ENCODE measurements around the gene TDP1. TPM values are rescaled to one million over a fixed set of nuclear protein-coding genes. Genes with fewer than 3 reads are reported as not detected.

The TDP1 gene
- total RNA-seq, 2 experiments from 2014 or later, result 92.9 to 99.6 TPM

- CTCF ChIA-PET, result no interaction called here
Measured at GRCh38 chr14:90027842-90028241, 72.1 kb downstream of the TDP1 start.

DNA sequence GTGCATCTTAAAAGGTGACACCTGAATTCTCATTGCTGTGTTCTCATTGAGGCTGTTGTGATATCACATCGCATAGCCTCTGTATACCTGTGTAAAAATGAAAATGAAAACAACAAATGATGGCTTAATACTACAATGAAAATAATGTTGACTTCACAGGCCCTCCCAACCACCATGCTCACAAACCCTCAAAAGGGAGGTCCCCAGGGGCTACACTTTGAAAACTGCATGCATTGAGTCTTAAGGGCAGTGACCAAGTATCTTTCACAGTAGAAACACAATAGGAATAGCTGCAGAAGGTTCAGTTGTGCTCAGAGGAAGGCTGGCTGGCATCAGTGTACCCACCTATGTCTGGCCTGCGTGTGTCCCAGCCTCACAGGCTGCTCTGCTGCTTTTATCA is 78.4 kb downstream of the TDP1 start:
- ChIA-PET CTCF (no interaction called here), POLR2A (no interaction called here)

More at GRCh38 chr14:90027842-90028241, 72.1 kb downstream of the TDP1 start:
- POLR2A ChIA-PET, result no interaction called here

DNA sequence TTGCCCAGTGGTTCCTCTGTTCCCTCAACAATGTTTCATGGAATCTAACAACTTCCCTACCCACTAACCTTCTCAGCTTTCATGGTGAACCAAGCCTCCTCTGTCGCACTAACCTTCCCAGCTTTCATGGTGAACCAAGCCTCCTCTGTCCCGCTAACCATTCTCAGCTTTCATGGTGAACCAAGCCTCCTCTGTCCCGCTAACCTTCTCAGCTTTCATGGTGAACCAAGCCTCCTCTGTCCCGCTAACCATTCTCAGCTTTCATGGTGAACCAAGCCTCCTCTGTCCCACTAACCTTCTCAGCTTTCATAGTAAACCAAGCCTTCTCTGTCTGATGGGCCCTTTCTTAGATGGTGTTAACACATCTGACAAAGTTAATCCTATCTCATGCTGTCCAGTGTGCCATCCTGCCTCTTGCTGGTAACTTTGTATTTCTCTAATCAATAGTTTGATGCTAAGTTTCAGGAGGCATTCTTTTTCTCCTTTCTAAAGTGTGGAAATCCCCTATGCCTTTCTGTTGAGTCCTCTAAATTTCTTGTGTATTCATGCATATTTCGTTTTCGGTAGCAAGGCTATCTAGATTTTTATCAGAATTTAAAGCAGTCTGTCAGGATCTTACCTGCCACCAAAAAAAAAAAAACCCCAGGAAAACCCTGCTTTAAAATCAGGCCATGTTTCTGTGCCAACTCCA is 79.3 kb downstream of the TDP1 start:
- ChIA-PET POLR2A (no interaction called here), CTCF (no interaction called here)

- ChIA-PET POLR2A (no interaction called here), CTCF (no interaction called here)
Measured at GRCh38 chr14:90039253-90040010, 83.7 kb downstream of the TDP1 start.

DNA sequence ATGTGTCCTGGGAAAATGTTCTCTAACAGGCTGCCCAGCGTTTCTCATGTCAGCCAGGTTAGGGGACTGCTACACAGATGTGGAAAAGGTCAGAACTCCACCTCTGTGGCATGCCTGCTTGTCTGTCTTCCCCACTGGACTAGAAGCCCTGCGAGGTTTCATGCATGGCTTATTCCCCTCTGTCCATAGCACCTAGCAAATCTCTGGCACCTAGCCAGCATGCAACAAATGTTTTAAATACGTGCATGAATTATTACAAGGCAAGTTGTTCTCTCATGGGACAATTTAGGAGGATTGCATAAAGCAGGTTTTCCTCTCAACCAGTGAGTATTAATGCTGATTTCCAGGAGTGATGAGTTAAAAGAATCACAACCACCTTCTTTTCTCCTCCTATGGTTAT is 84.7 kb downstream of the TDP1 start:
- ChIA-PET CTCF (no interaction called here), POLR2A (no interaction called here)

GRCh38 chr14:90042496-90043252 is 86.9 kb downstream of the TDP1 start:
- CTCF ChIA-PET, result no interaction called here
- POLR2A ChIA-PET, result no interaction called here

DNA sequence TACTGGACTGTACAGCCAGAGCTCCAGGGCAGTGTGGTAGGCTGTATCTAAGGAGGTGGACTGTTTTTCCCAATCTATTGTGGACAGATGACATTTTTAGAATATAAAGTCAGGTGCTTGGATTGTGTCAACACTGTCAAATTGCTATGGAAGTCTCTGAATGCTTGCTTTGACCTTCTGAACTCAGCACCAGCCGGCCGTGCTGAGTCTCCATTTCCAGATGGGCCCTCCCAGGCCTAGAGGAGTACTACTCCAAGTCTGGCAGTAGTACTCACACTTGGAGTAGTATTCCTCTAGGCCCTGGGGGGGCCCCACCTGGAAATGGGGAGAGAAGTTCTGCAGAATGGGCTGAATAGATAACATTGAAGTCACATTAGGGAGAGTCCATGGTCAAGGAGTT is 89.9 kb downstream of the TDP1 start:
- ChIA-PET CTCF (interaction anchor here (1.3 kb wide), 1 partner anchor 11 kb away, joined by 3 read pairs; no protein-coding TSS in a partner anchor), POLR2A (no interaction called here)

DNA sequence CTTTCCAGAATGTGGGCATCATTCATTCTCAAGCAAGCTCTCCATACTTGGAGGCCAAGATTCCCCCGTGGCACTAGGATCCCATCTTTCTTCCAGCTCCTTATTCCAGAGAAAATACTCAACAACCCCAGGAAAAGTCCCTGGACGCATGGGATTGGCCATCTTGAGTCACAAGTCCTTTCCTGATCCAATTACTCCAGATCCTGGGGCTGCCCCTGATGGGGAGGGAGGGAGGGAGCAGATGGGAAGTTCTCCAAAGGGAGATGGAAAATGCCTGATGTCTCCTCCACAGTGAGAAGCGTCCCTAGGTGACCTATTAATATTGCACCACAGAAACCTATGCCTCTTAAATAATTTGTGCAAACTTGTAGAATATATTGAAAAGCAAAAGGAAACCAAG is 93.7 kb downstream of the TDP1 start:
- POLR2A ChIA-PET, result no interaction called here

GRCh38 chr14:90050271-90050670 is 94.5 kb downstream of the TDP1 start:
- POLR2A ChIA-PET, result no interaction called here
- CTCF ChIA-PET, result no interaction called here

More for the DNA sequence above, 93.7 kb downstream of the TDP1 start:
- CTCF ChIA-PET, result no interaction called here

GRCh38 chr14:90053044-90053443 is 97.3 kb downstream of the TDP1 start:
- ChIA-PET POLR2A (no interaction called here), CTCF (no interaction called here)

DNA sequence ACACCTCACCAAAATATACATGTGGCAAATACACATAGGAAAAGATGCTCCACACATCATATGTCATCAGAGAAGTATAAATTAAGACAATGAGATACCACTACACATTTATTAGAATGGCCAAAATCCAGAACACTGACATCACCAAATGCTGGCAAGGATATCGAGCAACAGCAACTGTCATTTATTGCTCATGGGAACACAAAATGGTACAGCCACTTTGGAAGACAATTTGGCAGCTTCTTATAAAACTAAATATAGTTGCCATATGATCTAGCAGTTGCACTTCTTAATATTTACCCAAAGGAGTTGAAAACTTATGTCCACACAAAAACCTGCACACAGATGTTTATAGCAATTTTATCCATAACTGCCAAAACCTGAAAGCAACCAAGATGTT is 99.1 kb downstream of the TDP1 start:
- ChIA-PET CTCF (no interaction called here), POLR2A (interaction anchor here (0.6 kb wide), 1 partner anchor 13 kb away, joined by 4 read pairs; no protein-coding TSS in a partner anchor)

DNA sequence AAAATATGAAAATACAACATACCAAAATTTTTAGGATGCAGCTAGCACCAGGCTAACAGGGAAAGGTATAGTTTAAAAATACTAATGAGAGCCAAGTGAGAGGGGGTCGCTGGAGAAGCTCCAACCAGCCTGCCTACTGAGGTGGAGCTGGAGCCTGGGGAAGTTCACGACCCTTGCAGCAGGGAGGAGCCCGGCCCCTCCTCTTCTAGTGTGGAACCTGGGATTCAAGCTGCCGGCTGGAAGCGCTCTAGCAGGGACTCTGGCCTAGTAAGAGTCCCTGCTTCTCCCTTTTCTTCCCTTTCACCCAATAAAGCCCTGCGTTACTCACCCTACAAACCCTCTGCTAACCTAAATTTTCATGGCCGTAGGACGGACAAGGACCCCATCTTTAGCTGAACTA is 101.1 kb downstream of the TDP1 start:
- ChIA-PET CTCF (interaction anchor here (1.2 kb wide), 1 partner anchor 12 kb away, joined by 3 read pairs; no protein-coding TSS in a partner anchor), POLR2A (no interaction called here)

- ChIA-PET POLR2A (no interaction called here), CTCF (no interaction called here)
Measured at GRCh38 chr14:90058876-90059458, 103.2 kb downstream of the TDP1 start.

DNA sequence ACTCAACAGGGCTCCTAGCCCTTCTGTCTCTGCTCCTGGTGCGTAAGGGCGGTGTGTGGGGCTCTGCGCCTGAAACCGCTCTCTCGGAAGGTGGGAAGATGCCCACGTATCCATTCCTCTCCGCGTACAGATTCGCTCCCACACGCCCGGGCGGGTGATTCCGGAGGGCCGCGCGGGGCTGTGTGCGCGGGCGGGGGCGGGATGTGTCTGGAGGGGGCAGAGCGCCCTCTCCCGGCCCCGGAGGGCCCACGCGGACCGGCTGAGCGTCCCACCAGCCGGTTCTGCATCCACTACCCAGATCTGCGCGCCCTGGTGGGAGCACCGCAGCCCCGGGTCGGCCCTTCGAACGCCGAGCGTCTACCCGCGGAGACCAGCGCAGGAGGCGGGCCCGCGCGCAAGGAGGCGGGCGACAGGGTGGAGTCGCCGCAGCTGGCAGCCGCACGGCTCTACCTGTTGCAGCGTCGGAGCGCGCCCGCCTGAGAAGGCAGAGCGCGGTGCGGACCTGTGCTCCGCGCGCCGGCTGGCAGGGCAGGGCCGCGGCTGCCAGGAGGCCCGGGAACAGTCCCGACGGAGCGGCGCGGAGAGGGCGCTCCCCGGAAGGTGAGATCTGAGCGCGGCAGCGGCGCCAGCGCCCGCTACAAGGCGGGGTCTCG is 104.7 kb downstream of the TDP1 start:
- CTCF ChIA-PET, result no interaction called here

GRCh38 chr14:90060965-90061684 is 105.4 kb downstream of the TDP1 start:
- CTCF ChIA-PET, result no interaction called here
- POLR2A ChIA-PET, result no interaction called here

More for the DNA sequence above, 104.7 kb downstream of the TDP1 start:
- POLR2A ChIA-PET, result no interaction called here

- CTCF ChIA-PET, result interaction anchor here (1.3 kb wide), 1 partner anchor 95 kb away, joined by 3 read pairs; no protein-coding TSS in a partner anchor
- POLR2A ChIA-PET, result no interaction called here
Measured at GRCh38 chr14:90061685-90062126, 106.0 kb downstream of the TDP1 start, which contains the start of gene KCNK13. KCNK13 (plus strand) TSS chr14:90061994; CDS start chr14:90062206, 212 bp downstream.

GRCh38 chr14:90062127-90062794 is 106.5 kb downstream of the TDP1 start:
- POLR2A ChIA-PET, result no interaction called here
- CTCF ChIA-PET, result interaction anchor here (1.3 kb wide), 1 partner anchor 96 kb away, joined by 3 read pairs; no protein-coding TSS in a partner anchor

- POLR2A ChIA-PET, result no interaction called here
- CTCF ChIA-PET, result interaction anchor here (1.3 kb wide), 1 partner anchor 97 kb away, joined by 3 read pairs; no protein-coding TSS in a partner anchor
Measured at GRCh38 chr14:90062822-90063539, 107.3 kb downstream of the TDP1 start.
